GM12892 (cell line): ENCODE data around the gene KIDINS220.

Experiments
- POLR2A ChIP-seq: IDR thresholded peaks from 2 replicates; pipeline ENCODE4 v1.6.1; 2011; ENCODE audit warnings: low read depth, low read length, control low read depth
- POLR2AphosphoS5 ChIP-seq: IDR thresholded peaks from 2 replicates; pipeline ENCODE4 v1.6.1; 2011; ENCODE audit warnings: low read depth, low read length, control low read depth

GRCh38 chr2:8870441-8870840 lies 33.0 kb upstream of the KIDINS220 start:
- TF ChIP-seq POLR2AphosphoS5, result no peak
- no peak for TF ChIP-seq POLR2A
